KOPT-K1 (cell line): ENCODE data around the gene GHR.
"Not testable (repeated sequence)": the region's sequence is repeated elsewhere in the genome, so short reads cannot be mapped to it uniquely, and the experiment has no call there.

Experiments
- H3K27ac ChIP-seq: fragments of 200-600 bp; sonication (generic); 2 replicates; pipeline ENCODE4 v1.5.1; 2016; ENCODE audit warnings: antibody characterized with exemption, mild to moderate bottlenecking, low read depth, low read length; ENCODE audit not compliant: poor library complexity, severe bottlenecking
- H3K36me3 ChIP-seq: fragments of 200-600 bp; sonication (generic); 2 replicates; pipeline ENCODE4 v1.5.1; 2017; ENCODE audit warnings: antibody characterized with exemption, mild to moderate bottlenecking, low read length, moderate library complexity; ENCODE audit not compliant: insufficient read depth
- H3K9me3 ChIP-seq: fragments of 200-600 bp; sonication (generic); 2 replicates; pipeline ENCODE4 v1.5.1; 2017; ENCODE audit warnings: antibody characterized with exemption, low read length, mild to moderate bottlenecking; ENCODE audit not compliant: insufficient read depth, poor library complexity, severe bottlenecking

The GHR gene

GRCh38 chr5:42555797-42556196, 132.6 kb downstream of the GHR start:
- Histone ChIP-seq H3K27ac (no peak overlapping the region), H3K9me3 (no peaks in the 10 kb centered on the region), H3K36me3 (no peaks in the 10 kb centered on the region)

- no peaks in the 10 kb centered on the region for H3K36me3 ChIP-seq
- H3K9me3 ChIP-seq, result no peaks in the 10 kb centered on the region
- H3K27ac ChIP-seq, result no peak overlapping the region
These were observed 134.4 kb downstream of the GHR start for GRCh38 chr5:42557689-42558088.

- H3K27ac ChIP-seq, result no peak overlapping the region
- no peaks in the 10 kb centered on the region for H3K36me3 ChIP-seq
- no peaks in the 10 kb centered on the region for H3K9me3 ChIP-seq
These were observed 138.4 kb downstream of the GHR start for GRCh38 chr5:42561656-42562055.

- H3K36me3 ChIP-seq, result no peaks in the 10 kb centered on the region
- no peaks in the 10 kb centered on the region for H3K9me3 ChIP-seq
- no peak overlapping the region for H3K27ac ChIP-seq
These were observed 141.6 kb downstream of the GHR start for GRCh38 chr5:42564689-42565356.

GRCh38 chr5:42566652-42567295, 143.5 kb downstream of the GHR start:
- Histone ChIP-seq H3K9me3 (no peaks in the 10 kb centered on the region), H3K27ac (no peak overlapping the region), H3K36me3 (no peaks in the 10 kb centered on the region)

- H3K27ac ChIP-seq, result no peak overlapping the region
- H3K9me3 ChIP-seq, result no peaks in the 10 kb centered on the region
- H3K36me3 ChIP-seq, result no peaks in the 10 kb centered on the region
These were observed 146.1 kb downstream of the GHR start for GRCh38 chr5:42569325-42569724.

GRCh38 chr5:42569953-42570548, 146.8 kb downstream of the GHR start:
- H3K36me3 ChIP-seq, result no peaks in the 10 kb centered on the region
- H3K9me3 ChIP-seq, result no peaks in the 10 kb centered on the region
- no peak overlapping the region for H3K27ac ChIP-seq

GRCh38 chr5:42570966-42571960, 148.0 kb downstream of the GHR start:
- no peak overlapping the region for H3K27ac ChIP-seq
- no peaks in the 10 kb centered on the region for H3K9me3 ChIP-seq
- no peaks in the 10 kb centered on the region for H3K36me3 ChIP-seq

GRCh38 chr5:42572313-42572712, 149.1 kb downstream of the GHR start:
- H3K9me3 ChIP-seq, result no peaks in the 10 kb centered on the region
- no peaks in the 10 kb centered on the region for H3K36me3 ChIP-seq
- H3K27ac ChIP-seq, result no peak overlapping the region

GRCh38 chr5:42573386-42573785, 150.1 kb downstream of the GHR start:
- Histone ChIP-seq H3K9me3 (no peaks in the 10 kb centered on the region), H3K36me3 (no peaks in the 10 kb centered on the region), H3K27ac (no peak overlapping the region)

- not testable (repeated sequence) for H3K9me3 ChIP-seq, H3K36me3 ChIP-seq, H3K27ac ChIP-seq
These were observed 152.7 kb downstream of the GHR start for GRCh38 chr5:42575914-42576313.

GRCh38 chr5:42578901-42579300, 155.7 kb downstream of the GHR start:
- not testable (repeated sequence) for H3K27ac ChIP-seq, H3K36me3 ChIP-seq, H3K9me3 ChIP-seq

GRCh38 chr5:42579320-42579719, 156.1 kb downstream of the GHR start:
- Histone ChIP-seq H3K27ac (no peak overlapping the region), H3K9me3 (no peaks in the 10 kb centered on the region), H3K36me3 (no peaks in the 10 kb centered on the region)

- H3K9me3 ChIP-seq, result no peaks in the 10 kb centered on the region
- no peaks in the 10 kb centered on the region for H3K36me3 ChIP-seq
- H3K27ac ChIP-seq, result no peak overlapping the region
These were observed 158.6 kb downstream of the GHR start for GRCh38 chr5:42581845-42582244.

GRCh38 chr5:42582723-42583122, 159.5 kb downstream of the GHR start:
- H3K36me3 ChIP-seq, result no peaks in the 10 kb centered on the region
- H3K27ac ChIP-seq, result no peak overlapping the region
- H3K9me3 ChIP-seq, result no peaks in the 10 kb centered on the region
